H9 (cell line): ENCODE measurements around the gene NEMP1. TPM values are rescaled to one million over a fixed set of nuclear protein-coding genes. Genes with fewer than 3 reads are reported as not detected.

ENCODE experiments used
- DNase-seq: peaks from one replicate; pipeline ENCODE4 v3.0.0-alpha.2; 2017
- H2AFZ ChIP-seq: one replicate; pipeline ENCODE4 v1.6.1; 2013; ENCODE audit warnings: mild to moderate bottlenecking, low read length, control low read depth, moderate library complexity
- H2AK5ac ChIP-seq: 2 replicates; pipeline ENCODE4 v1.6.1; 2013; ENCODE audit warnings: low read length, control low read depth, mixed read lengths; ENCODE audit not compliant: insufficient read length
- H2BK120ac ChIP-seq: one replicate; pipeline ENCODE4 v1.6.1; 2013; ENCODE audit warnings: low read depth, mild to moderate bottlenecking, low read length, control low read depth, inconsistent platforms; ENCODE audit not compliant: poor library complexity, severe bottlenecking
- H2BK12ac ChIP-seq: 2 replicates; pipeline ENCODE4 v1.6.1; 2013; ENCODE audit warnings: low read length, control low read depth, mixed read lengths, low read depth; ENCODE audit not compliant: insufficient read length
- H2BK15ac ChIP-seq: 2 replicates; pipeline ENCODE4 v1.6.1; 2013; ENCODE audit warnings: low read depth, low read length, control low read depth
- H2BK20ac ChIP-seq: one replicate; pipeline ENCODE4 v1.6.1; 2013; ENCODE audit warnings: low read depth, mild to moderate bottlenecking, low read length, control low read depth, inconsistent platforms; ENCODE audit not compliant: poor library complexity, severe bottlenecking
- H2BK5ac ChIP-seq: 2 replicates; pipeline ENCODE4 v1.6.1; 2013; ENCODE audit warnings: low read length, control low read depth, mixed read lengths; ENCODE audit not compliant: insufficient read length
- H3K14ac ChIP-seq: 2 replicates; pipeline ENCODE4 v1.6.1; 2013; ENCODE audit warnings: low read length, control low read depth; ENCODE audit not compliant: insufficient read depth
- H3K18ac ChIP-seq: 2 replicates; pipeline ENCODE4 v1.6.1; 2013; ENCODE audit warnings: low read depth, mild to moderate bottlenecking, mixed read lengths, low read length, control low read depth; ENCODE audit not compliant: insufficient read length
- H3K23ac ChIP-seq: 2 replicates; pipeline ENCODE4 v1.6.1; 2013; ENCODE audit warnings: low read length, control low read depth, mixed read lengths, low read depth; ENCODE audit not compliant: insufficient read length
- H3K23me2 ChIP-seq: 2 replicates; pipeline ENCODE4 v1.6.1; 2013; ENCODE audit warnings: low read depth, mild to moderate bottlenecking, mixed read lengths, low read length, control low read depth; ENCODE audit not compliant: insufficient read length, poor library complexity, severe bottlenecking
- H3K27ac ChIP-seq: 2 replicates; pipeline ENCODE4 v1.5.1; 2013; ENCODE audit warnings: low read length, control low read depth, mixed read lengths, low read depth; ENCODE audit not compliant: insufficient read length
- H3K27me3 ChIP-seq: 2 replicates; pipeline ENCODE4 v1.6.1; 2013; ENCODE audit warnings: low read length, control low read depth, inconsistent platforms; ENCODE audit not compliant: insufficient read depth
- H3K4ac ChIP-seq: 2 replicates; pipeline ENCODE4 v1.6.1; 2013; ENCODE audit warnings: low read depth, mild to moderate bottlenecking, control low read depth, inconsistent platforms, low read length, moderate library complexity
- H3K4me1 ChIP-seq: 2 replicates; pipeline ENCODE4 v1.6.1; 2013; ENCODE audit warnings: low read length, control low read depth, inconsistent platforms; ENCODE audit not compliant: insufficient read depth
- H3K4me2 ChIP-seq: 2 replicates; pipeline ENCODE4 v1.6.1; 2013; ENCODE audit warnings: low read length, control low read depth, mixed read lengths; ENCODE audit not compliant: insufficient read length, insufficient read depth
- H3K56ac ChIP-seq: 2 replicates; pipeline ENCODE4 v1.6.1; 2013; ENCODE audit warnings: low read depth, mild to moderate bottlenecking, mixed read lengths, low read length, control low read depth; ENCODE audit not compliant: insufficient read length
- H3K79me1 ChIP-seq: 2 replicates; pipeline ENCODE4 v1.6.1; 2013; ENCODE audit warnings: low read depth, mild to moderate bottlenecking, moderate library complexity, low read length, control low read depth, inconsistent platforms; ENCODE audit not compliant: insufficient read depth, poor library complexity, severe bottlenecking
- H3K79me2 ChIP-seq: 2 replicates; pipeline ENCODE4 v1.6.1; 2013; ENCODE audit warnings: low read length, control low read depth, inconsistent platforms; ENCODE audit not compliant: insufficient read depth
- H3K9ac ChIP-seq: 2 replicates; pipeline ENCODE4 v1.6.1; 2013; ENCODE audit warnings: low read length, control low read depth, mixed read lengths; ENCODE audit not compliant: insufficient read length; ENCODE audit errors: extremely low read depth
- H3K9me3 ChIP-seq: one replicate; pipeline ENCODE4 v1.6.1; 2013; ENCODE audit warnings: low read depth, low read length, inconsistent platforms; ENCODE audit not compliant: control insufficient read depth
- H3T11ph ChIP-seq: one replicate; pipeline ENCODE4 v1.6.1; 2013; ENCODE audit warnings: mild to moderate bottlenecking, low read length, control low read depth, inconsistent platforms
- H4K20me1 ChIP-seq: one replicate; pipeline ENCODE4 v1.6.1; 2013; ENCODE audit not compliant: control insufficient read depth, insufficient read length, insufficient read depth
- H4K5ac ChIP-seq: 2 replicates; pipeline ENCODE4 v1.6.1; 2013; ENCODE audit warnings: low read depth, mild to moderate bottlenecking, mixed read lengths, low read length, control low read depth; ENCODE audit not compliant: insufficient read length
- H4K8ac ChIP-seq: replicated peaks from 2 replicates; pipeline ENCODE4 v1.6.1; 2013; ENCODE audit warnings: low read length, control low read depth, mixed read lengths, low read depth; ENCODE audit not compliant: insufficient read length
- H4K91ac ChIP-seq: 2 replicates; pipeline ENCODE4 v1.6.1; 2013; ENCODE audit warnings: low read depth, mild to moderate bottlenecking, moderate library complexity, mixed read lengths, low read length, control low read depth; ENCODE audit not compliant: insufficient read length
- H3K27ac Mint-ChIP-seq, 3 experiments: 2 replicates in 2 of 3; 3 replicates in 1 of 3; pipeline ENCODE4 v1.8.0; 2020 to 2021; ENCODE audit warnings: mixed read lengths in 3 of 3, mild to moderate bottlenecking in 1 of 3, moderate library complexity in 1 of 3
- H3K27me3 Mint-ChIP-seq: 2 replicates; pipeline ENCODE4 v1.8.0; 2021; ENCODE audit warnings: low read depth, mild to moderate bottlenecking, moderate library complexity, mixed read lengths
- H3K36me3 Mint-ChIP-seq, 3 experiments: 2 replicates in 2 of 3; 3 replicates in 1 of 3; pipeline ENCODE4 v1.8.0; 2020 to 2021; ENCODE audit warnings: low read depth in 3 of 3, mixed read lengths in 3 of 3; ENCODE audit not compliant: insufficient read depth in 1 of 3
- H3K4me1 Mint-ChIP-seq, 2 experiments: 2 replicates each; pipeline ENCODE4 v1.8.0; 2020; ENCODE audit warnings: mixed read lengths in 2 of 2
- H3K4me3 Mint-ChIP-seq, 2 experiments: 2 replicates in 1 of 2; 3 replicates in 1 of 2; pipeline ENCODE4 v1.8.0; 2020 to 2021; ENCODE audit warnings: mild to moderate bottlenecking in 2 of 2, mixed read lengths in 2 of 2, moderate library complexity in 1 of 2
- H3K9me3 Mint-ChIP-seq, 2 experiments: 2 replicates in 1 of 2; 3 replicates in 1 of 2; pipeline ENCODE4 v1.8.0; 2020; ENCODE audit warnings: mild to moderate bottlenecking in 2 of 2, mixed read lengths in 2 of 2, moderate library complexity in 1 of 2
- CTCF ChIP-seq: fragments of 200-600 bp; sonication (generic); conservative IDR thresholded peaks from 3 replicates; pipeline ENCODE4 v1.8.0; 2021; ENCODE audit warnings: antibody characterized with exemption, mild to moderate bottlenecking
- WGBS: extraction: QIAGEN DNeasy Blood & Tissue Kit; methylation state at CpG from one replicate; pipeline ENCODE4 v1.1.7; 2013; ENCODE audit warnings: missing lambda C conversion rate, low lambda C conversion rate, mixed read lengths; ENCODE audit not compliant: insufficient read length; ENCODE audit errors: extremely low coverage; 5-methylcytosine and 5-hydroxymethylcytosine counted together
- total RNA-seq: library from RNA; stranded (reverse); gene quantifications from 2 replicates; pipeline ENCODE4 v1.2.1, GENCODE V29; 2021

NEMP1 gene
- total RNA-seq, 1 experiment from 2014 or later: 50.1 TPM

- no peak overlapping the region for H3K23ac ChIP-seq
- no peak overlapping the region for H2AFZ ChIP-seq
- Mint-ChIP-seq H3K27me3 (no peaks in the 10 kb centered on the region), H3K4me1 (peaks cover 4 to 6% of the 10 kb centered on the region in 2 experiments; a peak in 3 of 4 replicates), H3K36me3 (peaks cover 23 to 81% (median 64%) of the 10 kb centered on the region in 3 experiments; a peak in 6 of 7 replicates), H3K27ac (no peak overlapping the region), H3K4me3 (no peak overlapping the region), H3K9me3 (peaks cover 0 to 2% of the 10 kb centered on the region in 2 experiments; a peak in 1 of 5 replicates)
- no peak overlapping the region for H2BK5ac ChIP-seq
- no peak overlapping the region for H2BK20ac ChIP-seq
- no peak overlapping the region for H4K91ac ChIP-seq
- H3T11ph ChIP-seq: no peak overlapping the region
- no peaks in the 10 kb centered on the region for H3K27me3 ChIP-seq
- H2BK12ac ChIP-seq: no peak overlapping the region
- H3K79me1 ChIP-seq: no peaks in the 10 kb centered on the region
- no peak overlapping the region for H3K9ac ChIP-seq
- no peak overlapping the region for H2BK15ac ChIP-seq
- H3K4ac ChIP-seq: no peak overlapping the region
- no peak overlapping the region for H2BK120ac ChIP-seq
- H3K4me1 ChIP-seq: no peaks in the 10 kb centered on the region
- no peak overlapping the region for H3K27ac ChIP-seq
- H3K79me2 ChIP-seq: no peaks in the 10 kb centered on the region
- no peak overlapping the region for H3K18ac ChIP-seq
- H3K23me2 ChIP-seq: no peaks in the 10 kb centered on the region
- TF ChIP-seq CTCF: no peak
- no peak overlapping the region for H3K4me2 ChIP-seq
- no peak overlapping the region for H4K5ac ChIP-seq
- H3K14ac ChIP-seq: no peak overlapping the region
- no peak for DNase-seq
- no peaks in the 10 kb centered on the region for H4K20me1 ChIP-seq
- no CpG with 5 or more reads among the region's 2 CpGs for WGBS
- H3K9me3 ChIP-seq: no peaks in the 10 kb centered on the region
- no peak overlapping the region for H4K8ac ChIP-seq
- H3K56ac ChIP-seq: no peak overlapping the region
- no peak overlapping the region for H2AK5ac ChIP-seq
Observed at GRCh38 chr12:57066245-57066644, 12.3 kb downstream of the NEMP1 start.
